Common myeloid progenitor, CD34-positive (primary cell): Measurements from ENCODE around the gene XRCC1.
A peak's percentile ranks its signal among the peaks of the same experiment; 100 is the strongest.
"Not testable (repeated sequence)": the region's sequence is repeated elsewhere in the genome, so short reads cannot be mapped to it uniquely, and the experiment has no call there.

Experiments
- CTCF ChIA-PET: fragments of 350-600 bp; sonication (Branson Sonifier 250); formaldehyde crosslinking; loops from one replicate; lab custom pipeline; 2021; ENCODE audit warnings: antibody characterized with exemption; lab: Charles Lee
- POLR2A ChIA-PET: fragments of 350-600 bp; sonication (Branson Sonifier 250); formaldehyde crosslinking; loops from one replicate; lab custom pipeline; 2021; ENCODE audit warnings: antibody characterized with exemption; lab: Charles Lee
- DNase-seq, 3 donors: peaks; one replicate each; pipeline versions ENCODE4 v3.0.0 to v3.0.0-alpha.2; 2013
- H3K27ac ChIP-seq, 2 experiments: 1 replicate in 1 of 2; 2 replicates in 1 of 2; pipeline ENCODE4 v1.7.0; 2013; ENCODE audit warnings: inconsistent platforms in 2 of 2, low read length in 2 of 2, mild to moderate bottlenecking in 2 of 2, low read depth in 1 of 2, moderate library complexity in 1 of 2; ENCODE audit not compliant: severe bottlenecking in 2 of 2, insufficient read depth in 1 of 2, poor library complexity in 1 of 2
- H3K27me3 ChIP-seq, 5 experiments: replicated peaks in 2 of 5; 1 replicate in 3 of 5; 2 replicates in 2 of 5; pipeline versions ENCODE4 v1.6.1 to v1.7.0; 2013; ENCODE audit warnings: low read length in 4 of 5, mild to moderate bottlenecking in 2 of 5, moderate library complexity in 2 of 5, inconsistent platforms in 1 of 5; ENCODE audit not compliant: insufficient read depth in 5 of 5, control insufficient read depth in 4 of 5
- H3K36me3 ChIP-seq, 4 experiments: 1 replicate in 2 of 4; 2 replicates in 2 of 4; pipeline versions ENCODE4 v1.6.1 to v1.7.0; 2013; ENCODE audit warnings: low read length in 3 of 4, control low read depth in 1 of 4, mild to moderate bottlenecking in 1 of 4; ENCODE audit not compliant: control insufficient read depth in 4 of 4, insufficient read depth in 4 of 4
- H3K4me1 ChIP-seq, 4 experiments: 1 replicate in 3 of 4; 2 replicates in 1 of 4; pipeline versions ENCODE4 v1.6.1 to v1.7.1; 2013; ENCODE audit warnings: low read length in 3 of 4, mild to moderate bottlenecking in 3 of 4, control low read depth in 1 of 4, inconsistent platforms in 1 of 4, moderate library complexity in 1 of 4; ENCODE audit not compliant: control insufficient read depth in 4 of 4, insufficient read depth in 4 of 4; ENCODE audit errors: control extremely low read depth in 1 of 4
- H3K4me3 ChIP-seq, 7 experiments: 1 replicate in 4 of 7; 2 replicates in 3 of 7; pipeline versions ENCODE4 v1.5.1 to v1.7.0; 2013; ENCODE audit warnings: mild to moderate bottlenecking in 7 of 7, low read length in 6 of 7, moderate library complexity in 6 of 7, inconsistent platforms in 2 of 7, low read depth in 2 of 7, control low read depth in 1 of 7; ENCODE audit not compliant: insufficient read depth in 4 of 7, control insufficient read depth in 1 of 7; ENCODE audit errors: extremely low read depth in 1 of 7
- H3K9me3 ChIP-seq, 5 experiments: 1 replicate in 4 of 5; 2 replicates in 1 of 5; pipeline versions ENCODE4 v1.6.1 to v1.7.1; 2013; ENCODE audit warnings: low read length in 4 of 5, mild to moderate bottlenecking in 2 of 5, inconsistent platforms in 1 of 5, low read depth in 1 of 5, moderate library complexity in 1 of 5; ENCODE audit not compliant: control insufficient read depth in 4 of 5, insufficient read depth in 2 of 5; ENCODE audit errors: control extremely low read depth in 1 of 5
- WGBS: methylation state at CpG from one replicate; pipeline ENCODE4 v1.1.5; 2013; ENCODE audit not compliant: insufficient coverage; 5-methylcytosine and 5-hydroxymethylcytosine counted together

XRCC1 gene

DNA sequence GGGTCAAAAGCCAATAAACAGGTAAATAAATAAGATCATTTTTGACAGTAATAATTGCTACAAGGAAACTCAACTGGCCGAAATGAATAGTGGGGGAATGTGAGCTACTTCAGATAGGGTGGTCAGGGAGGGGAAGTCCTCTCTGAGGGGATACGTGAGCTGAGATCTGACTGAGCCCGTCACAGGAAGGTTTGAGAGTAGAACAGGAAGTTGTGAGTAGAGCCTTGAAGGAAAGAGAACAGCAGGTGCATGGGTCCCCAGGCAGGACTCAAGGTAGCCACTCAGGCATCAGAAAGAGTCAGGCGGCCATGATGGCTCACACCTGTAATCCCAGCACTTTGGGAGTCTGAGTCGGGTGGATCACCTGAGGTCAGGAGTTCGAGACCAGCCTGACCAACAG is 14.4 kb upstream of the XRCC1 start:
- H3K36me3 ChIP-seq = peaks cover 0 to 28% (median 20%) of the 10 kb centered on the region in 4 experiments
- H3K4me3 ChIP-seq = no peak overlapping the region
- DNase-seq = peak in 2 of 3 donors; percentile 48 to 55
- no peak overlapping the region for H3K27ac ChIP-seq
- peaks cover 0 to 13% (median 8%) of the 10 kb centered on the region in 4 experiments for H3K4me1 ChIP-seq
- CTCF ChIA-PET = interaction anchor here (1.0 to 14.7 kb wide), 4 partner anchors 17 to 54 kb away, joined by 3 to 247 read pairs (median 8); no protein-coding TSS in a partner anchor
- H3K27me3 ChIP-seq = no peaks in the 10 kb centered on the region
- no peaks in the 10 kb centered on the region for H3K9me3 ChIP-seq
- WGBS = 53% methylated on average over 6 of the region's 6 CpGs
- POLR2A ChIA-PET = interaction anchor here (0.6 kb wide), 2 partner anchors 27 to 35 kb away, joined by 3 read pairs; no protein-coding TSS in a partner anchor

DNA sequence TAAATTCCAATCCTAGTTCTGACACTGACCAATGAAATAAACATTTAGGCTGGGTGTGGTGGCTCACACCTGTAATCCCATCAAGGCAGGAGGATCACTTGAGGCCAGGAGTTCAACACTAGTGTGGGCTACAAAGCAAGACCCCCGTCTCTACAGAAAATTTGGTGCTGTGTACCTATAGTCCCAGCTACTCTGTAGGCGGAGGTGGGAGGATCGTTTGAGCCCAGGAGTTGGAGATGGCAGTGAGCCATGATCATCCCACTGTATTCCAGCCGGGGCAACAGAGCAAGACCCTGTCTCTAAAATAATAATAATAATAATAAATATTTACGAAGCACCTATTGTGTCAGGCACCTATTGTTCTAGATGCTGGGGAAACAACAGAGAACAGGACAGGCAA is 13.9 kb upstream of the XRCC1 start:
- peaks cover 0 to 9% (median 6%) of the 10 kb centered on the region in 4 experiments for H3K4me1 ChIP-seq
- ChIA-PET POLR2A (interaction anchor here (0.6 kb wide), 1 partner anchor 28 kb away, joined by 3 read pairs; no protein-coding TSS in a partner anchor), CTCF (interaction anchor here (1.0 to 14.7 kb wide), 5 partner anchors 15 to 53 kb away, joined by 3 to 247 read pairs (median 5); no protein-coding TSS in a partner anchor)
- H3K9me3 ChIP-seq = no peaks in the 10 kb centered on the region
- no peaks in the 10 kb centered on the region for H3K27me3 ChIP-seq
- no peak for DNase-seq
- no peak overlapping the region for H3K4me3 ChIP-seq
- no peak overlapping the region for H3K27ac ChIP-seq
- 100% methylated on average over 1 of the region's 5 CpGs for WGBS
- H3K36me3 ChIP-seq = peaks cover 0 to 28% (median 20%) of the 10 kb centered on the region in 4 experiments

DNA sequence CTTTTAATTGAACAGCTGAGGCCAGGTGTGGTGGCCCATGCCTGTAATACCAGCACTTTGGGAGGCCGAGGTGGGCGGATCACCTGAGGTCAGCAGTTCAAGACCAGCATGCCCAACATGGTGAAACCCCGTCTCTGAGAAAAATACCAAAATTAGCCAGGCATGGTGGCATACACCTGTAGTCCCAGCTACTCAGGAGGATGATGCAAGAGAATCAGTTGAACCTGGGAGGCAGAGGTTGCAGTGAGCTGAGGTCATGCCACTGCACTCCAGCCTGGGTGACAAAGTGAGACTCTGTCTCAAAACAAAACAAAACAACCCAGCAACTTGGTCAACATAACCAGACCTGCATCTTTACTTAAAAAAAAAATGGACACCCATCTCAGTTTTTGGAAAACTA is 11.7 kb upstream of the XRCC1 start:
- H3K4me3 ChIP-seq, DNase-seq, H3K9me3 ChIP-seq, H3K27ac ChIP-seq, POLR2A ChIA-PET, H3K27me3 ChIP-seq: not testable (repeated sequence)
- 87% methylated on average over 3 of the region's 3 CpGs for WGBS
- peaks cover 0 to 12% (median 5%) of the 10 kb centered on the region in 4 experiments for H3K36me3 ChIP-seq
- CTCF ChIA-PET = interaction anchor here (14.7 kb wide), 1 partner anchor 28 kb away, joined by 247 read pairs; no protein-coding TSS in a partner anchor
- peaks cover 0 to 13% (median 7%) of the 10 kb centered on the region in 4 experiments for H3K4me1 ChIP-seq

DNA sequence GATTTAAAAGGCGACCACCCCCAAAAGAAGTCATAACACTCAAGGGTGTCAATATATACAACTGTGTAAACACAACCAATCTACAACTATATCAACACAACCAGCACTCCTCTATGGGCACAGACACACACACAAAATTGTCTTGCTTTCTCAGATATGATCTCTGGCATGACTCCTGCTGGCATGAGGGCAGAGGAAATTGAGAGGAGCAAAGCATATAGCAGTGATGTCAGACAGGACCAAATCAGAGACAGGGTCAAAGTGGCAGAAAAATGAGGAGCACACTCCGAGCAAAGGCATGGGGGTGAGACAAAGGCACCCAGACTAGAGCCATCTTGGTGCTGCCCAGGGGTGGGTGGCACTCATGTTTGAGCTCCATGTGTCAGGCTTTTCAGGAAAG is 11.0 kb upstream of the XRCC1 start:
- CTCF ChIA-PET = interaction anchor here (14.7 kb wide), 1 partner anchor 28 kb away, joined by 247 read pairs; no protein-coding TSS in a partner anchor
- POLR2A ChIA-PET = interaction anchor here (0.5 kb wide), 1 partner anchor 1280 kb away, joined by 3 read pairs; no protein-coding TSS in a partner anchor

DNA sequence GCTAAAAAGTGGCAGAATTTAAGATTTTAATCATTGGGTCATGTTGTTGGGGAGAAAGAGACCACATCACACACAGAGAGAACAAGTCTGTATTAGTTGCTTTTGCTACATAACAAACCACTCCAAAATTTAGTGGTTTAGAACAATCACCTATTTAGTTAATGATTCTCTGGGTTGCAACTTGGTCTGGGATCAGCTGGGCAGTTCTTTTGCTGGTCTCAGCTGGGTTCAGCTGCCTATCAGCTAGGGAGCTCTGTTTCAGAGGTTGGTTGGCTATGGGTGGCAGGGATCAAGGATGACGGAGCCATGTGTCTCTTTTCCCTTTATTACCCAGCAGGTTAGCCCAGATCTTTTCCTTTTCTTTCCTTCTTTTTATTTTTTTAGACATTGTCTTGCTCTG is 9.2 kb upstream of the XRCC1 start:
- H3K27me3 ChIP-seq = no peaks in the 10 kb centered on the region
- no peaks in the 10 kb centered on the region for H3K9me3 ChIP-seq
- no CpG with 5 or more reads among the region's 1 CpG for WGBS
- POLR2A ChIA-PET = interaction anchor here (0.9 kb wide), 1 partner anchor 22 kb away, joined by 3 read pairs; no protein-coding TSS in a partner anchor
- H3K4me1 ChIP-seq = peaks cover 0 to 25% (median 21%) of the 10 kb centered on the region in 4 experiments
- peaks cover 0 to 9% (median 3%) of the 10 kb centered on the region in 4 experiments for H3K36me3 ChIP-seq
- CTCF ChIA-PET = interaction anchor here (1.0 to 1.4 kb wide), 4 partner anchors 10 to 29 kb away, joined by 3 to 9 read pairs (median 7); no protein-coding TSS in a partner anchor
- H3K27ac ChIP-seq = no peak overlapping the region
- no peak overlapping the region for H3K4me3 ChIP-seq
- DNase-seq = no peak

More for the DNA sequence above, 11.0 kb upstream of the XRCC1 start:
- Histone ChIP-seq H3K27me3 (no peaks in the 10 kb centered on the region), H3K9me3 (no peaks in the 10 kb centered on the region), H3K36me3 (peaks cover 0 to 9% (median 3%) of the 10 kb centered on the region in 4 experiments), H3K4me1 (peaks cover 0 to 19% (median 12%) of the 10 kb centered on the region in 4 experiments), H3K4me3 (no peak overlapping the region), H3K27ac (no peak overlapping the region)
- no peak for DNase-seq
- 96% methylated on average over 2 of the region's 2 CpGs for WGBS

DNA sequence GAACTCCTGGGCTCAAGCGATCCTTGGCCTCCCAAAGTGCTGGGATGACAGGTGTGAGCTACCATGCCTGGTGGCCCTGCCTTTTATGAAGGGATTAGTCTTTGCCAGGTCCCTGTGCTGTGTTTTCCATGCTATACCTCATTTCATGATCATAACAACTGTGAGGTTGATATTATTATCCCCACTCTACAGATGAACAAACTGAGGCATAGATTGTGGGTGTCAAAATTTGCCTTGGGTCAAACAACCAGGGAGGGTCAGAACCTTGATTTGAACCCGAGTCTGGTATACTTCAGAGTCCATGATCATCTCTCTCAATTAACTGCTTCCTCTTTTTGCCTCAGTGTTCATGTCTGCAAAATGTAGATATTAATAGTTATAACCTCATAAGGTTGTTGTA is 7.2 kb upstream of the XRCC1 start:
- 100% methylated on average over 1 of the region's 2 CpGs for WGBS
- Histone ChIP-seq H3K36me3 (peaks cover 0 to 9% (median 1%) of the 10 kb centered on the region in 4 experiments), H3K27ac (no peak overlapping the region), H3K9me3 (no peaks in the 10 kb centered on the region), H3K27me3 (no peaks in the 10 kb centered on the region), H3K4me3 (no peak overlapping the region), H3K4me1 (peaks cover 0 to 27% (median 21%) of the 10 kb centered on the region in 4 experiments)
- ChIA-PET POLR2A (interaction anchor here (0.6 to 1.2 kb wide), 2 partner anchors 13 to 148 kb away, joined by 3 to 9 read pairs; partner anchors contain the start of gene IRGQ), CTCF (interaction anchor here (1.9 to 4.3 kb wide), 2 partner anchors 12 to 27 kb away, joined by 6 to 15 read pairs; no protein-coding TSS in a partner anchor)
- no peak for DNase-seq

DNA sequence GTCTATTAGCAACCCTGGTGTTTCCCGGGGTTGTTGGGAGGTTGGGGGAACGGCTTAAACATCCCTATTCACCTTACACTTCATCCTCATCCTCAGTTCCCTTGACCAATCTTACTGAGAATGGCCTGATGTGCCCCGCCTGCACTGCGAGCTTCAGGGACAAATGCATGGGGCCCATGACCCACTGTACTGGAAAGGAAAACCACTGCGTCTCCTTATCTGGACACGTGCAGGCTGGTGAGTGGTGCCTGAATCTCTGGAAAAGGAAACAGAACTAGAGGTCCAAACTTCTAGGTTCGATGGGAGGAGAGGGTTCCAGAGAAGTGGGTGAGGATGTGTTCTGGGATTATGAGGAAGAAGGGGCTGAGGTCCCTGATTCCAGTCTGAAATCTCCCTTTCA is 6.1 kb upstream of the XRCC1 start:
- H3K4me3 ChIP-seq = no peak overlapping the region
- ChIA-PET POLR2A (interaction anchor here (1.2 kb wide), 1 partner anchor 14 kb away, joined by 3 read pairs; the partner anchor contains the start of gene IRGQ), CTCF (interaction anchor here (1.9 to 4.3 kb wide), 2 partner anchors 13 to 26 kb away, joined by 6 to 15 read pairs; no protein-coding TSS in a partner anchor)
- DNase-seq = no peak
- no peaks in the 10 kb centered on the region for H3K27me3 ChIP-seq
- 51% methylated on average over 6 of the region's 7 CpGs for WGBS
- H3K27ac ChIP-seq = no peak overlapping the region
- no peaks in the 10 kb centered on the region for H3K9me3 ChIP-seq
- H3K36me3 ChIP-seq = peaks cover 0 to 6% (median 1%) of the 10 kb centered on the region in 4 experiments
- H3K4me1 ChIP-seq = peaks cover 0 to 28% (median 22%) of the 10 kb centered on the region in 4 experiments
